Parathyroid adenoma (tissue), 2 donors: ENCODE measurements around the gene CCDC57.

ENCODE experiments used
- H2AFZ ChIP-seq: fragments of 300-600 bp; sonication (generic); one replicate; pipeline ENCODE4 v1.7.0; 2017; ENCODE audit warnings: antibody characterized with exemption, mild to moderate bottlenecking
- H3K27ac ChIP-seq: fragments of 300-600 bp; sonication (generic); one replicate; pipeline ENCODE4 v1.7.0; 2017
- H3K27me3 ChIP-seq: fragments of 300-600 bp; sonication (generic); one replicate; pipeline ENCODE4 v1.7.0; 2017; ENCODE audit warnings: low read length; ENCODE audit not compliant: control insufficient read depth, insufficient read depth
- H3K36me3 ChIP-seq: fragments of 300-600 bp; sonication (generic); one replicate; pipeline ENCODE4 v1.7.0; 2017; ENCODE audit warnings: low read length; ENCODE audit not compliant: control insufficient read depth, insufficient read depth
- H3K4me1 ChIP-seq: fragments of 300-600 bp; sonication (generic); one replicate; pipeline ENCODE4 v1.7.0; 2017; ENCODE audit warnings: control low read depth
- H3K4me2 ChIP-seq: fragments of 300-600 bp; sonication (generic); one replicate; pipeline ENCODE4 v1.7.0; 2017; ENCODE audit warnings: low read length
- H3K4me3 ChIP-seq: fragments of 300-600 bp; sonication (generic); one replicate; pipeline ENCODE4 v1.7.0; 2017; ENCODE audit warnings: low read depth, low read length
- H3K79me2 ChIP-seq: fragments of 300-600 bp; sonication (generic); one replicate; pipeline ENCODE4 v1.7.0; 2017; ENCODE audit warnings: control low read depth
- H3K9ac ChIP-seq: fragments of 300-600 bp; sonication (generic); one replicate; pipeline ENCODE4 v1.7.0; 2017; ENCODE audit warnings: mild to moderate bottlenecking
- H3K9me3 ChIP-seq: fragments of 300-600 bp; sonication (generic); one replicate; pipeline ENCODE4 v1.7.0; 2017; ENCODE audit warnings: low read length; ENCODE audit not compliant: control insufficient read depth
- TF ChIP-seq, protein P1 (sequence below): fragments of 300-600 bp; sonication (generic); IDR thresholded peaks from one replicate; pipeline ENCODE4 v1.7.0; 2017; ENCODE audit warnings: antibody characterized with exemption, mild to moderate bottlenecking
- donor health status: primary hyperparathyroidism.

CCDC57 gene

DNA sequence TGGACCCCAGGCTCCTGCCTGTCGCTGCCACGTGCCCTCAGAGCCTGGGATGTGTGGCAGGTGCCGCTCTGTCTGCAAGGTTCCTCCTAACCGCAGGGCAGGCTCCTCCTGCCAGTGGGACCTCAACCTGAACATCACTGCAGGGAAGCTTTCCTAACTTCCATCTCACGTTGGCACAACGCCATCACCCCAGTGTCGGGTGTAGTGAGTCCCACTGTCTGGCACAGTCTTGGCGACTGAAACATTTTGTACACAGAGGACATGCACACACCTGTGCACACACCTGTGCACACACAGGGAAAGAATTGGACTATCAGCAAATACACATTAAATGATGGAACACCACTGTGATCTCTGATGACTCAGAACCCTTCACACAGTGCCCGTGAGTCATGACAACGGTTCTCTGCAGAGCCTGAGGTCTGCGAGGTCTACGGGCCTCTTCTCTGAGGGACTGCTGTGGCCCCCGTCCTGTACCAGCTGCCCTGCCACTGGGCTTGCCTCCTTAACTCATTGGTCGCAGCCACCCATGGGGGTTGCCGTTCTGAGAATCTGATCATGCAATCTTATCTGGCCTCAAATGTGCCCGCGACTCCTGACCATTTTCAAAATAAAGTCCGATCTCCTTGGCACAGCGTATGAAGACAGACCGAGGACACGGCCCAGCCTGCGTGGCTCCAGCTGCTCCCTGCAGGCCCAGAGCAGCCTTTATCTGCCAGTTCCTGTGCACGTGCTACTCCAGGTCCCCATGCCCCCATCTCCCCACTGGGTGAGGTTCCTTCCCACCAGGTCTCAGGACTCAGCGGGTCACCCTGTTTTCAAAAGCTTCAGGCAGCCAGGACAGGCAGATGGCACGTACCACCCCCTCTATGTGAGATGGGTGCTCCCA lies 7.6 kb downstream of the CCDC57 start:
- Histone ChIP-seq H3K79me2 (no peaks in the 10 kb centered on the region), H3K9ac (no peak overlapping the region), H3K27me3 (no peaks in the 10 kb centered on the region), H3K9me3 (no peaks in the 10 kb centered on the region), H3K4me3 (no peak overlapping the region), H3K36me3 (no peaks in the 10 kb centered on the region), H2AFZ (peak overlapping the region; percentile 23), H3K4me2 (no peak overlapping the region), H3K27ac (peak overlapping the region; percentile 54), H3K4me1 (peaks cover 18% of the 10 kb centered on the region)
- TF ChIP-seq, protein P1, sequence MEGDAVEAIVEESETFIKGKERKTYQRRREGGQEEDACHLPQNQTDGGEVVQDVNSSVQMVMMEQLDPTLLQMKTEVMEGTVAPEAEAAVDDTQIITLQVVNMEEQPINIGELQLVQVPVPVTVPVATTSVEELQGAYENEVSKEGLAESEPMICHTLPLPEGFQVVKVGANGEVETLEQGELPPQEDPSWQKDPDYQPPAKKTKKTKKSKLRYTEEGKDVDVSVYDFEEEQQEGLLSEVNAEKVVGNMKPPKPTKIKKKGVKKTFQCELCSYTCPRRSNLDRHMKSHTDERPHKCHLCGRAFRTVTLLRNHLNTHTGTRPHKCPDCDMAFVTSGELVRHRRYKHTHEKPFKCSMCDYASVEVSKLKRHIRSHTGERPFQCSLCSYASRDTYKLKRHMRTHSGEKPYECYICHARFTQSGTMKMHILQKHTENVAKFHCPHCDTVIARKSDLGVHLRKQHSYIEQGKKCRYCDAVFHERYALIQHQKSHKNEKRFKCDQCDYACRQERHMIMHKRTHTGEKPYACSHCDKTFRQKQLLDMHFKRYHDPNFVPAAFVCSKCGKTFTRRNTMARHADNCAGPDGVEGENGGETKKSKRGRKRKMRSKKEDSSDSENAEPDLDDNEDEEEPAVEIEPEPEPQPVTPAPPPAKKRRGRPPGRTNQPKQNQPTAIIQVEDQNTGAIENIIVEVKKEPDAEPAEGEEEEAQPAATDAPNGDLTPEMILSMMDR = no peak

DNA sequence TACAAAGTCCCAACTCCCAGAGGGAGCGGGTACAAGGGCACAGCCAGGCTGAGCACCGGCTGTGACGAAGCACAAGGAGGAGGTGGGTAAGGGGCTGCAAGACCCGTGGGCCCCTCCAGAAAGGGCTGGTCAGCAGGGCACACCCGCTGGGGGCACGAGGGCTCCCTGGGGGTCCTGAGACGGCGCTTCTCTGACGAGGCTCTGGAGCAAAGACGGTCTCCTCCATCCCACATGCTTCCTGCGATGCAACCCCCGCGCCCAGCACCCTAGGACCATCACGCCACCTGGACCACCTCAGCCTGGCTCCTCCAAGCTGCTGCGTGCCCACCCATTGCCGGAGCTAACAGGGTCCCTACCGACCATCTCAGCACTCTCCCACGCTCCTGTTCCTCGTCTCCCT lies 8.7 kb downstream of the CCDC57 start:
- no peaks in the 10 kb centered on the region for H3K36me3 ChIP-seq
- H3K4me3 ChIP-seq = no peak overlapping the region
- H3K27me3 ChIP-seq = no peaks in the 10 kb centered on the region
- no peaks in the 10 kb centered on the region for H3K9me3 ChIP-seq
- no peak overlapping the region for H3K4me2 ChIP-seq
- H2AFZ ChIP-seq = no peak overlapping the region
- H3K27ac ChIP-seq = no peak overlapping the region
- H3K9ac ChIP-seq = no peak overlapping the region
- no peaks in the 10 kb centered on the region for H3K79me2 ChIP-seq
- H3K4me1 ChIP-seq = peaks cover 18% of the 10 kb centered on the region
- TF ChIP-seq, protein P1 = no peak

DNA sequence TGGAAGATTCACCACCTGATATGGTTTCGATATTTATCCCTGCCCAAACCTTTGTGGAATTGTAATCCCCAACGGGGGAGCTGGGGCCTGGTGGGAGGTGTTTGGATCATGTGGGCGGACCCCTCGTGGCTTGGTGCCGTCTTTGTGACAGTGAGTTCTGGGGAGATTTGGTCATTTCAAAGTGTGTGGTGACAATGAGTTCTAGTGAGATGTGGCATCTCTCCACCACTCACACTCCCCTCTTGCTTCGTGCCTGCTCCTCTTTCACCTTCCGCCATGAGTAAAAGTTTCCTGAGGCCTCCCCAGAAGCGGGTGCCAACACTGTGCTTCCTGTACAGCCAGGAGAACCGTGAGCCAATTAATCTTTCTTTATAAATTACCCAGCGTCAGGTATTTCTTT lies 9.7 kb downstream of the CCDC57 start:
- H3K4me1 ChIP-seq = peaks cover 18% of the 10 kb centered on the region
- H3K4me3 ChIP-seq = no peak overlapping the region
- H3K9me3 ChIP-seq = no peaks in the 10 kb centered on the region
- TF ChIP-seq, protein P1 = no peak
- H3K79me2 ChIP-seq = peaks cover 6% of the 10 kb centered on the region
- H3K4me2 ChIP-seq = no peak overlapping the region
- no peaks in the 10 kb centered on the region for H3K36me3 ChIP-seq
- H3K27me3 ChIP-seq = no peaks in the 10 kb centered on the region
- H3K27ac ChIP-seq = no peak overlapping the region
- H3K9ac ChIP-seq = no peak overlapping the region
- H2AFZ ChIP-seq = no peak overlapping the region

DNA sequence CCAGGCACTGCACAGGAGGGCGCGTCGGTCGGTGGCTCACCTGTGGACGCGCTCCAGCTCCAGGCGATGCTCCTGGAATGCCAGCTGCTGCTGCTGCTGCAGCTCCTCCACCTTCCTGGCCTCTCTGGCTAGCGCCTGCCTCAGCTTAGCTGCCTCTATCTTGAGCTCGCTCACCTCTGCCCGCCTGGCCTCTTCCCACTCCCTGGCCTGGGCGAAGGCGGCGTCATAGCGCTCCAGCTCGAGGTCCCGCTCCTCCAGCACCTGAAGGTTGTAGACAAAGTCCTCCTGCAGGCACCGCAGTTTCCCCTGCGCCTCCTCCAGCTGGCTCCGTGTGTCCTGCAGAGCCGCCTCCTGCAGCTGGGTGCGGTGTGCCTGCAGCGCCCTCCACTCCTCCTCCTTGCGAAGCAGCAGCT lies 11.1 kb downstream of the CCDC57 start:
- Histone ChIP-seq H2AFZ (no peak overlapping the region), H3K9me3 (no peaks in the 10 kb centered on the region), H3K4me2 (no peak overlapping the region)

More for the DNA sequence above, 11.1 kb downstream of the CCDC57 start:
- Histone ChIP-seq H3K27me3 (no peaks in the 10 kb centered on the region), H3K79me2 (peaks cover 16% of the 10 kb centered on the region), H3K4me3 (no peak overlapping the region), H3K36me3 (no peaks in the 10 kb centered on the region), H3K27ac (no peak overlapping the region), H3K4me1 (peaks cover 18% of the 10 kb centered on the region), H3K9ac (no peak overlapping the region)
- TF ChIP-seq, protein P1 = no peak
